ENCODE results near the gene MT1G. TPM values are rescaled to one million over a fixed set of nuclear protein-coding genes. Genes with fewer than 3 reads are reported as not detected.
"Not testable (repeated sequence)": the region's sequence is repeated elsewhere in the genome, so short reads cannot be mapped to it uniquely, and the experiment has no call there.

The MT1G gene
- total RNA-seq, 1 donor from 2014 or later = 23.7 TPM

- ATAC-seq (no peak), DNase-seq (no peak)
- peaks cover 17% of the 10 kb centered on the region for H3K27me3 ChIP-seq
Observed at GRCh38 chr16:56679078-56679730, 11.3 kb upstream of the MT1G start.

DNA sequence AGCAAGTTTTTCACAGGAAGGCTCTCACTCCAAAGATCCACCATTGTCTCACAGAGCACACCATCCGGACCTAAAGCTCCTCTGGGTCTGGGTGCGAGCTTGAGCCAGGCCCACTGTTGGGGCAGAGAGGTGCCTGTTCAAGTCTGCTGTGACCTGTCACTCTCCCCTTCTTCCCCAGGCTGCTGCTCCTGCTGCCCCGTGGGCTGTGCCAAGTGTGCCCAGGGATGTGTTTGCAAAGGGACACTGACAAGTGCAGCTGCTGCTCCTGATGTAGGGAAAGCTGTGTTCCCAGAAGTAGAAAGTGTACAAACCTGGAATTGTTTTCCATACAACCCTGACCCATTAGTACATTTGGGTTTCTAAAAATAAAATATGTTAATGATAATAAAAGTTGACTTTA, 9.6 kb upstream of the MT1G start:
- no peak overlapping the region for H3K27ac ChIP-seq
- no peak for ATAC-seq
- no peaks in the 10 kb centered on the region for H3K9me3 ChIP-seq
- H3K4me3 ChIP-seq = no peak overlapping the region
- peaks cover 10% of the 10 kb centered on the region for H3K4me1 ChIP-seq
- TF ChIP-seq, protein P1, sequence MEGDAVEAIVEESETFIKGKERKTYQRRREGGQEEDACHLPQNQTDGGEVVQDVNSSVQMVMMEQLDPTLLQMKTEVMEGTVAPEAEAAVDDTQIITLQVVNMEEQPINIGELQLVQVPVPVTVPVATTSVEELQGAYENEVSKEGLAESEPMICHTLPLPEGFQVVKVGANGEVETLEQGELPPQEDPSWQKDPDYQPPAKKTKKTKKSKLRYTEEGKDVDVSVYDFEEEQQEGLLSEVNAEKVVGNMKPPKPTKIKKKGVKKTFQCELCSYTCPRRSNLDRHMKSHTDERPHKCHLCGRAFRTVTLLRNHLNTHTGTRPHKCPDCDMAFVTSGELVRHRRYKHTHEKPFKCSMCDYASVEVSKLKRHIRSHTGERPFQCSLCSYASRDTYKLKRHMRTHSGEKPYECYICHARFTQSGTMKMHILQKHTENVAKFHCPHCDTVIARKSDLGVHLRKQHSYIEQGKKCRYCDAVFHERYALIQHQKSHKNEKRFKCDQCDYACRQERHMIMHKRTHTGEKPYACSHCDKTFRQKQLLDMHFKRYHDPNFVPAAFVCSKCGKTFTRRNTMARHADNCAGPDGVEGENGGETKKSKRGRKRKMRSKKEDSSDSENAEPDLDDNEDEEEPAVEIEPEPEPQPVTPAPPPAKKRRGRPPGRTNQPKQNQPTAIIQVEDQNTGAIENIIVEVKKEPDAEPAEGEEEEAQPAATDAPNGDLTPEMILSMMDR (IDR thresholded peaks at IDR 0.05) = no peak
- no peaks in the 10 kb centered on the region for H3K36me3 ChIP-seq
- intact Hi-C loops (cut with DNase I) = no loop called here
- peaks cover 25% of the 10 kb centered on the region for H3K27me3 ChIP-seq
- no peak for DNase-seq

More at GRCh38 chr16:56679078-56679730, 11.3 kb upstream of the MT1G start:
- Histone ChIP-seq H3K4me1 (peaks cover 27% of the 10 kb centered on the region), H3K4me3 (no peak overlapping the region), H3K9me3 (no peaks in the 10 kb centered on the region), H3K27ac (no peak overlapping the region), H3K36me3 (no peaks in the 10 kb centered on the region)
- intact Hi-C loops (cut with DNase I) = no loop called here
- TF ChIP-seq, protein P1 (IDR thresholded peaks at IDR 0.05) = no peak

- Histone ChIP-seq H3K9me3 (no peaks in the 10 kb centered on the region), H3K27me3 (peaks cover 31% of the 10 kb centered on the region), H3K36me3 (no peaks in the 10 kb centered on the region), H3K4me3 (peak overlapping the region; percentile 28), H3K4me1 (peaks cover 6% of the 10 kb centered on the region), H3K27ac (no peak overlapping the region)
- TF ChIP-seq, protein P1 (IDR thresholded peaks at IDR 0.05) = no peak
- peak; percentile 45 for ATAC-seq
- DNase-seq = no peak
- intact Hi-C loops (cut with DNase I) = no loop called here
Observed at GRCh38 chr16:56675685-56676210, 7.9 kb upstream of the MT1G start.

DNA sequence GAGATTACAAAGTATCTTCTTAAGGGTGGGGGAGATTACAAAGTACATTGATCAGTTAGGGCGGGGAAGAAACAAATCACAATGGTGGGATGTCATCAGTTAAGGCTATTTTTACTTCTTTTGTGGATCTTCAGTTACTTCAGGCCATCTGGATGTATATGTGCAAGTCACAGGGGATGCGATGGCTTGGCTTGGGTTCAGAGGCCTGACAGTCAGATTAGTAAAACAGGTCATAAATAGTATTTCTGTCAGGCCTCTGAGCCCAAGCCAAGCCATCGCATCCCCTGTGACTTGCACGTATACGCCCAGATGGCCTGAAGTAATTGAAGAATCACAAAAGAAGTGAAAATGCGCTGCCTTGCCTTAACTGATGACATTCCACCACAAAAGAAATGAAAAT, 6.7 kb upstream of the MT1G start:
- H3K27me3 ChIP-seq = peaks cover 42% of the 10 kb centered on the region
- H3K9me3 ChIP-seq; H3K4me3 ChIP-seq; intact Hi-C loops (cut with DNase I); H3K27ac ChIP-seq; H3K36me3 ChIP-seq; ATAC-seq; DNase-seq: not testable (repeated sequence)
- H3K4me1 ChIP-seq = peaks cover 10% of the 10 kb centered on the region

- H3K36me3 ChIP-seq = no peaks in the 10 kb centered on the region
- no peak overlapping the region for H3K4me3 ChIP-seq
- peaks cover 14% of the 10 kb centered on the region for H3K4me1 ChIP-seq
- intact Hi-C loops (cut with DNase I) = no loop called here
- TF ChIP-seq, protein P1 (IDR thresholded peaks at IDR 0.05) = peak; percentile 63
- H3K27me3 ChIP-seq = peaks cover 48% of the 10 kb centered on the region
- H3K27ac ChIP-seq = no peak overlapping the region
- H3K9me3 ChIP-seq = no peaks in the 10 kb centered on the region
- DNase-seq (no peak), ATAC-seq (peak; percentile 69)
Observed at GRCh38 chr16:56673921-56674320, 6.1 kb upstream of the MT1G start.

DNA sequence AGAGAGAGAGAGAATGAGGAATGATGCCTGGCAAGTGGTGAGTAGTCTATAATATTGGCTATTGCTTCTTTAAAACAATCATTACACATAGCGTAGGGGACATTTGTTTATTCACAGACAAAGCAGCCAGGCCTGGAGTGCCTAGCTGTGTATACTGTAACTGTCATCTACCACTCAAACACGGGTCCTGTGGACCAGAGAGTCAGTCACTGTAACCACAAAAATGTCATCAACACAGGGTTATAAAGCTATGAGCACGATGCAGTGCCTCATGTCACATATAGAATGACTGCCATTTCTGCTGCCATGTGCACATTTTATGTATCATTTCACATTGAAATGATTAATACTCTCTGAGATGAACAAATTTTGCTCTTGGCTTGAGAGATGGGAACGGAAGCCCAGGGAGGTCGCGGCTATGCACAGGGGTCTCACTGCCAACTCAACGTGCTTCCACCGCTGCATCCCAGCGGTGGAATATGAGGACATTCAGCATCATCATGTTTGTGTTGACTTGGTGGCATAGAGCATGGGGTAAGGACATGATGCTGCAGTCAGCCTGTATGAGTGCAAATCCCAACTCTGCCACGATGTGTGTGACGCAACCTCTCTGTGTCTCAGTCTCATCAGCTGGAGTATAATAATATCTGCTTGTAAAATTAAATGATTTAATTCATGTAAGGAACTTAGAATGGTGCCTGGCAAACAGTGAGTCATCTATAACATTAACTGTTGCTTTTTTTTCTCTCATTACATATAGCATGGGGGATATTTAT, 5.1 kb upstream of the MT1G start:
- no peak overlapping the region for H3K4me3 ChIP-seq
- intact Hi-C loops (cut with DNase I) = no loop called here
- no peak for DNase-seq
- H3K27ac ChIP-seq = no peak overlapping the region
- peaks cover 58% of the 10 kb centered on the region for H3K27me3 ChIP-seq
- peaks cover 14% of the 10 kb centered on the region for H3K4me1 ChIP-seq
- TF ChIP-seq, protein P1 (IDR thresholded peaks at IDR 0.05) = no peak
- ATAC-seq = no peak
- H3K9me3 ChIP-seq = no peaks in the 10 kb centered on the region
- no peaks in the 10 kb centered on the region for H3K36me3 ChIP-seq

DNA sequence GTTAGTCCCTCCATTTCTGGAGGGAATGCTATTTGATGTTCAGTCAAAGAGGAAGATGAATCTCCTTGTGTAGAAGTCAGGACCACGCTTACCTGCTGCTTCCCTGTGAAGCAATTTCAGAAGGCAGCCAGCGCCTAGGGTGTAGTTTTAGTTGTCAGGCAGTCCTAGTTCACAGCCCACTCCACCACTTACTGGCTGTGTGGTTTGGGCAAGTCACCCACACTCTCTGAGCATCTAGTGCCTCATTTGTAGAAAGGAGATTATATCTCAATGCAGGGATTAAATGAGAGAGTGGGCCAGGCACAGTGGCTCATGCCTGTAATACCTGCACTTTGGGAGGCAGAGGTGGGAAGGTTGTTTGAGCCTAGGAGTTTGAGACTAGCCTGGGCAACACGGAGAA, 4.3 kb upstream of the MT1G start:
- peaks cover 14% of the 10 kb centered on the region for H3K4me1 ChIP-seq
- H3K4me3 ChIP-seq; DNase-seq; H3K36me3 ChIP-seq; intact Hi-C loops (cut with DNase I); H3K27ac ChIP-seq; H3K9me3 ChIP-seq; ATAC-seq: not testable (repeated sequence)
- H3K27me3 ChIP-seq = peaks cover 66% of the 10 kb centered on the region

DNA sequence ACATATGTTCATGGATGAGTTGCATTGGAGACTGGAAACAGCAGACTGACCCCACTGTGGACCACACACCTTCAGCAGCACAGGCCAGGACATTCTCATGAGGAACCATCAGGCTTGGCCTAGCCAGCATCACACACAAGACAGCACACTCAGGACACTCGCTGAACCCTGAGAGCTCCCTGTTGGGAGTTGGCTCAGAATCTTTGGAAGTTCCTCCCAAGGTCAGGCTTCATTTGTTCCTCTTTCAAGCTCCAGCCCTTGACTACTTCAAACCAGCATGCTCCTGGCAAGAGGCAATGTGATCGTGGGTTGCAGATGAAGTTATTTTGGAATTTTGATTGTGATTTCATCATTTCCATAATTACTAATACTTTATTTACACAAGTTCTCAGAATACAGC, 3.8 kb upstream of the MT1G start:
- DNase-seq; H3K27ac ChIP-seq; H3K36me3 ChIP-seq; H3K9me3 ChIP-seq; ATAC-seq; H3K4me3 ChIP-seq; intact Hi-C loops (cut with DNase I): not testable (repeated sequence)
- H3K27me3 ChIP-seq = peaks cover 68% of the 10 kb centered on the region
- peaks cover 14% of the 10 kb centered on the region for H3K4me1 ChIP-seq

All from upper lobe of right lung (tissue), 1 donor.